BLaER1 treated with 17β-estradiol and CSF1 and Interleukin-3, amounts not matched to agents 10 nM and 100 nM (cell line): Measurements from ENCODE around the gene TGM1.

Experiments
- H3K27ac ChIP-seq, 11 experiments: shearing (Covaris generic); formaldehyde crosslinking; 2 replicates each; pipeline ENCODE4 v1.8.1; 2022
- H3K27me3 ChIP-seq, 11 experiments: shearing (Covaris generic); formaldehyde crosslinking; 2 replicates each; pipeline ENCODE4 v1.8.1; 2022
- H3K36me3 ChIP-seq, 11 experiments: shearing (Covaris generic); formaldehyde crosslinking; 2 replicates each; pipeline ENCODE4 v1.8.1; 2022
- H3K4me1 ChIP-seq, 10 experiments: shearing (Covaris generic); formaldehyde crosslinking; 2 replicates each; pipeline ENCODE4 v1.8.1; 2022
- H3K4me2 ChIP-seq, 11 experiments: shearing (Covaris generic); formaldehyde crosslinking; 2 replicates each; pipeline ENCODE4 v1.8.1; 2022
- H3K4me3 ChIP-seq, 10 experiments: shearing (Covaris generic); formaldehyde crosslinking; 2 replicates each; pipeline ENCODE4 v1.8.1; 2022
- H3K9ac ChIP-seq, 11 experiments: shearing (Covaris generic); formaldehyde crosslinking; 2 replicates each; pipeline ENCODE4 v1.8.1; 2022
- H3K9me3 ChIP-seq, 11 experiments: shearing (Covaris generic); formaldehyde crosslinking; replicated peaks in 1 of 11; 2 replicates each; pipeline ENCODE4 v1.8.1; 2022
- H4K20me1 ChIP-seq, 11 experiments: shearing (Covaris generic); formaldehyde crosslinking; 2 replicates each; pipeline ENCODE4 v1.8.1; 2022
- Cebpa-rat ChIP-seq, 11 experiments: shearing (Covaris generic); IDR thresholded peaks; 2 replicates each; pipeline ENCODE4 v1.8.1; 2022

Gene TGM1

GRCh38 chr14:24277606-24278321, 14.8 kb upstream of the TGM1 start:
- Histone ChIP-seq H3K4me3 (peak overlapping the region in 2 of 10 experiments; percentile 10 to 21; a peak in 3 of 20 replicates), H3K4me2 (peak overlapping the region; percentile 70 to 97 (median 86)), H4K20me1 (no peaks in the 10 kb centered on the region), H3K27ac (peak overlapping the region; percentile 68 to 100 (median 90)), H3K27me3 (no peaks in the 10 kb centered on the region), H3K36me3 (no peaks in the 10 kb centered on the region), H3K4me1 (peaks cover 33 to 100% (median 91%) of the 10 kb centered on the region in 10 experiments), H3K9ac (peak overlapping the region; percentile 27 to 83 (median 72); a peak in 19 of 22 replicates), H3K9me3 (peaks cover 0 to 9% (median 0%) of the 10 kb centered on the region in 11 experiments; a peak in 2 of 22 replicates)
- peak in 8 of 11 experiments; percentile 32 to 82 (median 68); a peak in 12 of 22 replicates for TF ChIP-seq Cebpa-rat (IDR thresholded peaks at IDR 0.05)

GRCh38 chr14:24277071-24277470, 14.1 kb upstream of the TGM1 start:
- Histone ChIP-seq H4K20me1 (no peaks in the 10 kb centered on the region), H3K27me3 (no peaks in the 10 kb centered on the region), H3K4me2 (peak overlapping the region in 10 of 11 experiments; percentile 70 to 97 (median 88); a peak in 19 of 22 replicates), H3K4me1 (peaks cover 40 to 100% (median 93%) of the 10 kb centered on the region in 10 experiments), H3K9me3 (peaks cover 0 to 9% (median 0%) of the 10 kb centered on the region in 11 experiments; a peak in 2 of 22 replicates), H3K4me3 (no peak overlapping the region; a peak in 1 of 20 replicates), H3K9ac (peak overlapping the region in 10 of 11 experiments; percentile 52 to 83 (median 72); a peak in 17 of 22 replicates), H3K36me3 (no peaks in the 10 kb centered on the region), H3K27ac (peak overlapping the region; percentile 68 to 100 (median 90); a peak in 21 of 22 replicates)
- no peak for TF ChIP-seq Cebpa-rat (IDR thresholded peaks at IDR 0.05)

- peak overlapping the region in 8 of 11 experiments; percentile 28 to 100 (median 98); a peak in 16 of 22 replicates for H3K27ac ChIP-seq
- H4K20me1 ChIP-seq, result no peaks in the 10 kb centered on the region
- no peak overlapping the region for H3K4me3 ChIP-seq
- TF ChIP-seq Cebpa-rat (IDR thresholded peaks at IDR 0.05), result peak in 3 of 11 experiments; percentile 41 to 76 (median 68); a peak in 4 of 22 replicates
- H3K9me3 ChIP-seq, result peaks cover 0 to 9% (median 0%) of the 10 kb centered on the region in 11 experiments; a peak in 2 of 22 replicates
- peaks cover 0 to 14% (median 10%) of the 10 kb centered on the region in 11 experiments; a peak in 16 of 22 replicates for H3K36me3 ChIP-seq
- H3K27me3 ChIP-seq, result no peaks in the 10 kb centered on the region
- H3K9ac ChIP-seq, result peak overlapping the region in 6 of 11 experiments; percentile 3 to 98 (median 60); a peak in 9 of 22 replicates
- peak overlapping the region in 8 of 11 experiments; percentile 10 to 97 (median 90); a peak in 16 of 22 replicates for H3K4me2 ChIP-seq
- H3K4me1 ChIP-seq, result peaks cover 34 to 92% (median 78%) of the 10 kb centered on the region in 10 experiments
These were observed 11.1 kb upstream of the TGM1 start for GRCh38 chr14:24274101-24274543.

GRCh38 chr14:24273422-24273998, 10.5 kb upstream of the TGM1 start:
- H3K9ac ChIP-seq, result peak overlapping the region in 6 of 11 experiments; percentile 3 to 98 (median 60); a peak in 9 of 22 replicates
- no peaks in the 10 kb centered on the region for H4K20me1 ChIP-seq
- peaks cover 28 to 86% (median 72%) of the 10 kb centered on the region in 10 experiments for H3K4me1 ChIP-seq
- H3K36me3 ChIP-seq, result peaks cover 0 to 20% (median 15%) of the 10 kb centered on the region in 11 experiments; a peak in 17 of 22 replicates
- peak overlapping the region in 8 of 11 experiments; percentile 28 to 100 (median 98); a peak in 14 of 22 replicates for H3K27ac ChIP-seq
- H3K4me3 ChIP-seq, result no peak overlapping the region
- H3K27me3 ChIP-seq, result no peaks in the 10 kb centered on the region
- H3K4me2 ChIP-seq, result peak overlapping the region in 8 of 11 experiments; percentile 10 to 97 (median 90); a peak in 15 of 22 replicates
- peaks cover 0 to 6% (median 0%) of the 10 kb centered on the region in 11 experiments; a peak in 2 of 22 replicates for H3K9me3 ChIP-seq
- no peak for TF ChIP-seq Cebpa-rat (IDR thresholded peaks at IDR 0.05)

GRCh38 chr14:24272467-24272866, 9.5 kb upstream of the TGM1 start:
- Histone ChIP-seq H3K4me2 (peak overlapping the region; percentile 89 to 97 (median 94); a peak in 19 of 22 replicates), H4K20me1 (no peaks in the 10 kb centered on the region)

GRCh38 chr14:24271834-24272263, 8.9 kb upstream of the TGM1 start:
- peak overlapping the region; percentile 95 to 100 (median 98) for H3K27ac ChIP-seq

More at GRCh38 chr14:24272467-24272866, 9.5 kb upstream of the TGM1 start:
- Histone ChIP-seq H3K9me3 (no peaks in the 10 kb centered on the region), H3K4me1 (peaks cover 17 to 76% (median 61%) of the 10 kb centered on the region in 10 experiments), H3K9ac (peak overlapping the region in 5 of 11 experiments; percentile 31 to 98 (median 61); a peak in 6 of 22 replicates), H3K27ac (peak overlapping the region in 6 of 11 experiments; percentile 97 to 100 (median 99); a peak in 10 of 22 replicates), H3K36me3 (peaks cover 2 to 29% (median 19%) of the 10 kb centered on the region in 11 experiments; a peak in 19 of 22 replicates), H3K27me3 (no peaks in the 10 kb centered on the region), H3K4me3 (peak overlapping the region in 2 of 10 experiments; percentile 78 to 84; a peak in 3 of 20 replicates)
- no peak for TF ChIP-seq Cebpa-rat (IDR thresholded peaks at IDR 0.05)

GRCh38 chr14:24271134-24271833, 8.3 kb upstream of the TGM1 start, which contains the start of gene RABGGTA:
TSS of gene RABGGTA (minus strand) at chr14:24271597. CDS start at chr14:24271115, 482 bp downstream.
- peak within 1 kb of the TSS; percentile 92 to 100 (median 98) for H3K9ac ChIP-seq
- peaks cover 0 to 4% (median 0%) of the 10 kb centered on the region in 11 experiments; a peak in 1 of 22 replicates for H4K20me1 ChIP-seq
- peak within 1 kb of the TSS; percentile 72 to 95 (median 82) for H3K4me3 ChIP-seq
- peak within 1 kb of the TSS; percentile 95 to 100 (median 98) for H3K27ac ChIP-seq
- no peaks in the 10 kb centered on the region for H3K9me3 ChIP-seq
- no peaks in the 10 kb centered on the region for H3K27me3 ChIP-seq
- peaks cover 24 to 66% (median 57%) of the 10 kb centered on the region in 10 experiments for H3K4me1 ChIP-seq
- peaks cover 12 to 40% (median 30%) of the 10 kb centered on the region in 11 experiments; a peak in 20 of 22 replicates for H3K36me3 ChIP-seq
- TF ChIP-seq Cebpa-rat (IDR thresholded peaks at IDR 0.05), result no peak
- H3K4me2 ChIP-seq, result peak within 1 kb of the TSS; percentile 89 to 97 (median 94)

More at GRCh38 chr14:24271834-24272263, 8.9 kb upstream of the TGM1 start:
- Histone ChIP-seq H3K4me2 (peak overlapping the region; percentile 89 to 97 (median 94)), H3K9me3 (no peaks in the 10 kb centered on the region), H4K20me1 (peaks cover 0 to 2% (median 0%) of the 10 kb centered on the region in 11 experiments; a peak in 1 of 22 replicates), H3K4me1 (peaks cover 19 to 69% (median 59%) of the 10 kb centered on the region in 10 experiments), H3K9ac (peak overlapping the region; percentile 92 to 100 (median 98)), H3K4me3 (peak overlapping the region; percentile 72 to 95 (median 82)), H3K27me3 (no peaks in the 10 kb centered on the region), H3K36me3 (peaks cover 7 to 35% (median 25%) of the 10 kb centered on the region in 11 experiments; a peak in 19 of 22 replicates)
- no peak for TF ChIP-seq Cebpa-rat (IDR thresholded peaks at IDR 0.05)
